H9 (cell line): Measurements from ENCODE around the gene P4HTM. TPM values are rescaled to one million over a fixed set of nuclear protein-coding genes. Genes with fewer than 3 reads are reported as not detected.

Source experiments
- DNase-seq: peaks from one replicate; pipeline ENCODE4 v3.0.0-alpha.2; 2017
- H2AFZ ChIP-seq: one replicate; pipeline ENCODE4 v1.6.1; 2013; ENCODE audit warnings: mild to moderate bottlenecking, low read length, control low read depth, moderate library complexity
- H2AK5ac ChIP-seq: 2 replicates; pipeline ENCODE4 v1.6.1; 2013; ENCODE audit warnings: low read length, control low read depth, mixed read lengths; ENCODE audit not compliant: insufficient read length
- H2BK120ac ChIP-seq: one replicate; pipeline ENCODE4 v1.6.1; 2013; ENCODE audit warnings: low read depth, mild to moderate bottlenecking, low read length, control low read depth, inconsistent platforms; ENCODE audit not compliant: poor library complexity, severe bottlenecking
- H2BK12ac ChIP-seq: 2 replicates; pipeline ENCODE4 v1.6.1; 2013; ENCODE audit warnings: low read length, control low read depth, mixed read lengths, low read depth; ENCODE audit not compliant: insufficient read length
- H2BK15ac ChIP-seq: 2 replicates; pipeline ENCODE4 v1.6.1; 2013; ENCODE audit warnings: low read depth, low read length, control low read depth
- H2BK20ac ChIP-seq: one replicate; pipeline ENCODE4 v1.6.1; 2013; ENCODE audit warnings: low read depth, mild to moderate bottlenecking, low read length, control low read depth, inconsistent platforms; ENCODE audit not compliant: poor library complexity, severe bottlenecking
- H2BK5ac ChIP-seq: 2 replicates; pipeline ENCODE4 v1.6.1; 2013; ENCODE audit warnings: low read length, control low read depth, mixed read lengths; ENCODE audit not compliant: insufficient read length
- H3K14ac ChIP-seq: 2 replicates; pipeline ENCODE4 v1.6.1; 2013; ENCODE audit warnings: low read length, control low read depth; ENCODE audit not compliant: insufficient read depth
- H3K18ac ChIP-seq: 2 replicates; pipeline ENCODE4 v1.6.1; 2013; ENCODE audit warnings: low read depth, mild to moderate bottlenecking, mixed read lengths, low read length, control low read depth; ENCODE audit not compliant: insufficient read length
- H3K23ac ChIP-seq: 2 replicates; pipeline ENCODE4 v1.6.1; 2013; ENCODE audit warnings: low read length, control low read depth, mixed read lengths, low read depth; ENCODE audit not compliant: insufficient read length
- H3K23me2 ChIP-seq: 2 replicates; pipeline ENCODE4 v1.6.1; 2013; ENCODE audit warnings: low read depth, mild to moderate bottlenecking, mixed read lengths, low read length, control low read depth; ENCODE audit not compliant: insufficient read length, poor library complexity, severe bottlenecking
- H3K27ac ChIP-seq: 2 replicates; pipeline ENCODE4 v1.5.1; 2013; ENCODE audit warnings: low read length, control low read depth, mixed read lengths, low read depth; ENCODE audit not compliant: insufficient read length
- H3K27me3 ChIP-seq: 2 replicates; pipeline ENCODE4 v1.6.1; 2013; ENCODE audit warnings: low read length, control low read depth, inconsistent platforms; ENCODE audit not compliant: insufficient read depth
- H3K4ac ChIP-seq: 2 replicates; pipeline ENCODE4 v1.6.1; 2013; ENCODE audit warnings: low read depth, mild to moderate bottlenecking, control low read depth, inconsistent platforms, low read length, moderate library complexity
- H3K4me1 ChIP-seq: 2 replicates; pipeline ENCODE4 v1.6.1; 2013; ENCODE audit warnings: low read length, control low read depth, inconsistent platforms; ENCODE audit not compliant: insufficient read depth
- H3K4me2 ChIP-seq: 2 replicates; pipeline ENCODE4 v1.6.1; 2013; ENCODE audit warnings: low read length, control low read depth, mixed read lengths; ENCODE audit not compliant: insufficient read length, insufficient read depth
- H3K56ac ChIP-seq: 2 replicates; pipeline ENCODE4 v1.6.1; 2013; ENCODE audit warnings: low read depth, mild to moderate bottlenecking, mixed read lengths, low read length, control low read depth; ENCODE audit not compliant: insufficient read length
- H3K79me1 ChIP-seq: 2 replicates; pipeline ENCODE4 v1.6.1; 2013; ENCODE audit warnings: low read depth, mild to moderate bottlenecking, moderate library complexity, low read length, control low read depth, inconsistent platforms; ENCODE audit not compliant: insufficient read depth, poor library complexity, severe bottlenecking
- H3K79me2 ChIP-seq: 2 replicates; pipeline ENCODE4 v1.6.1; 2013; ENCODE audit warnings: low read length, control low read depth, inconsistent platforms; ENCODE audit not compliant: insufficient read depth
- H3K9ac ChIP-seq: 2 replicates; pipeline ENCODE4 v1.6.1; 2013; ENCODE audit warnings: low read length, control low read depth, mixed read lengths; ENCODE audit not compliant: insufficient read length; ENCODE audit errors: extremely low read depth
- H3K9me3 ChIP-seq: one replicate; pipeline ENCODE4 v1.6.1; 2013; ENCODE audit warnings: low read depth, low read length, inconsistent platforms; ENCODE audit not compliant: control insufficient read depth
- H3T11ph ChIP-seq: one replicate; pipeline ENCODE4 v1.6.1; 2013; ENCODE audit warnings: mild to moderate bottlenecking, low read length, control low read depth, inconsistent platforms
- H4K20me1 ChIP-seq: one replicate; pipeline ENCODE4 v1.6.1; 2013; ENCODE audit not compliant: control insufficient read depth, insufficient read length, insufficient read depth
- H4K5ac ChIP-seq: 2 replicates; pipeline ENCODE4 v1.6.1; 2013; ENCODE audit warnings: low read depth, mild to moderate bottlenecking, mixed read lengths, low read length, control low read depth; ENCODE audit not compliant: insufficient read length
- H4K8ac ChIP-seq: replicated peaks from 2 replicates; pipeline ENCODE4 v1.6.1; 2013; ENCODE audit warnings: low read length, control low read depth, mixed read lengths, low read depth; ENCODE audit not compliant: insufficient read length
- H4K91ac ChIP-seq: 2 replicates; pipeline ENCODE4 v1.6.1; 2013; ENCODE audit warnings: low read depth, mild to moderate bottlenecking, moderate library complexity, mixed read lengths, low read length, control low read depth; ENCODE audit not compliant: insufficient read length
- H3K27ac Mint-ChIP-seq, 3 experiments: 2 replicates in 2 of 3; 3 replicates in 1 of 3; pipeline ENCODE4 v1.8.0; 2020 to 2021; ENCODE audit warnings: mixed read lengths in 3 of 3, mild to moderate bottlenecking in 1 of 3, moderate library complexity in 1 of 3
- H3K27me3 Mint-ChIP-seq: 2 replicates; pipeline ENCODE4 v1.8.0; 2021; ENCODE audit warnings: low read depth, mild to moderate bottlenecking, moderate library complexity, mixed read lengths
- H3K36me3 Mint-ChIP-seq, 3 experiments: 2 replicates in 2 of 3; 3 replicates in 1 of 3; pipeline ENCODE4 v1.8.0; 2020 to 2021; ENCODE audit warnings: low read depth in 3 of 3, mixed read lengths in 3 of 3; ENCODE audit not compliant: insufficient read depth in 1 of 3
- H3K4me1 Mint-ChIP-seq, 2 experiments: 2 replicates each; pipeline ENCODE4 v1.8.0; 2020; ENCODE audit warnings: mixed read lengths in 2 of 2
- H3K4me3 Mint-ChIP-seq, 2 experiments: 2 replicates in 1 of 2; 3 replicates in 1 of 2; pipeline ENCODE4 v1.8.0; 2020 to 2021; ENCODE audit warnings: mild to moderate bottlenecking in 2 of 2, mixed read lengths in 2 of 2, moderate library complexity in 1 of 2
- H3K9me3 Mint-ChIP-seq, 2 experiments: 2 replicates in 1 of 2; 3 replicates in 1 of 2; pipeline ENCODE4 v1.8.0; 2020; ENCODE audit warnings: mild to moderate bottlenecking in 2 of 2, mixed read lengths in 2 of 2, moderate library complexity in 1 of 2
- WGBS: extraction: QIAGEN DNeasy Blood & Tissue Kit; methylation state at CpG from one replicate; pipeline ENCODE4 v1.1.7; 2013; ENCODE audit warnings: missing lambda C conversion rate, low lambda C conversion rate, mixed read lengths; ENCODE audit not compliant: insufficient read length; ENCODE audit errors: extremely low coverage; 5-methylcytosine and 5-hydroxymethylcytosine counted together
- total RNA-seq: library from RNA; stranded (reverse); gene quantifications from 2 replicates; pipeline ENCODE4 v1.2.1, GENCODE V29; 2021
- TF ChIP-seq, protein P1 (sequence below): fragments of 200-600 bp; sonication (generic); conservative IDR thresholded peaks from 3 replicates; pipeline ENCODE4 v1.8.0; 2021; ENCODE audit warnings: antibody characterized with exemption, mild to moderate bottlenecking

Gene P4HTM
- total RNA-seq, 1 experiment from 2014 or later: 36.0 TPM

GRCh38 chr3:48962340-48962739, 27.7 kb upstream of the P4HTM start:
- no peak overlapping the region for H4K5ac ChIP-seq
- H3K56ac ChIP-seq: no peak overlapping the region
- TF ChIP-seq, protein P1, sequence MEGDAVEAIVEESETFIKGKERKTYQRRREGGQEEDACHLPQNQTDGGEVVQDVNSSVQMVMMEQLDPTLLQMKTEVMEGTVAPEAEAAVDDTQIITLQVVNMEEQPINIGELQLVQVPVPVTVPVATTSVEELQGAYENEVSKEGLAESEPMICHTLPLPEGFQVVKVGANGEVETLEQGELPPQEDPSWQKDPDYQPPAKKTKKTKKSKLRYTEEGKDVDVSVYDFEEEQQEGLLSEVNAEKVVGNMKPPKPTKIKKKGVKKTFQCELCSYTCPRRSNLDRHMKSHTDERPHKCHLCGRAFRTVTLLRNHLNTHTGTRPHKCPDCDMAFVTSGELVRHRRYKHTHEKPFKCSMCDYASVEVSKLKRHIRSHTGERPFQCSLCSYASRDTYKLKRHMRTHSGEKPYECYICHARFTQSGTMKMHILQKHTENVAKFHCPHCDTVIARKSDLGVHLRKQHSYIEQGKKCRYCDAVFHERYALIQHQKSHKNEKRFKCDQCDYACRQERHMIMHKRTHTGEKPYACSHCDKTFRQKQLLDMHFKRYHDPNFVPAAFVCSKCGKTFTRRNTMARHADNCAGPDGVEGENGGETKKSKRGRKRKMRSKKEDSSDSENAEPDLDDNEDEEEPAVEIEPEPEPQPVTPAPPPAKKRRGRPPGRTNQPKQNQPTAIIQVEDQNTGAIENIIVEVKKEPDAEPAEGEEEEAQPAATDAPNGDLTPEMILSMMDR: no peak
- no peak overlapping the region for H4K91ac ChIP-seq
- H3K18ac ChIP-seq: no peak overlapping the region
- H3K27me3 ChIP-seq: no peaks in the 10 kb centered on the region; the same call in 1 of the 2 replicates
- no peak overlapping the region for H2BK15ac ChIP-seq
- peaks cover 20 to 46% (median 34%) of the 10 kb centered on the region in 3 experiments; a peak in 6 of 7 replicates for H3K36me3 Mint-ChIP-seq
- no peaks in the 10 kb centered on the region for H3K9me3 ChIP-seq
- no peak overlapping the region for H3K4ac ChIP-seq
- H2BK5ac ChIP-seq: no peak overlapping the region
- H3K27ac ChIP-seq: no peak overlapping the region
- H3T11ph ChIP-seq: no peak overlapping the region
- peaks cover 18% of the 10 kb centered on the region in 2 experiments for H3K4me1 Mint-ChIP-seq
- H3K27me3 Mint-ChIP-seq: no peaks in the 10 kb centered on the region
- no peaks in the 10 kb centered on the region for H3K79me1 ChIP-seq
- no peak overlapping the region for H2AFZ ChIP-seq
- no CpG with 5 or more reads among the region's 2 CpGs for WGBS
- no peak overlapping the region for H2BK20ac ChIP-seq
- no peak overlapping the region for H2AK5ac ChIP-seq
- no peaks in the 10 kb centered on the region for H3K79me2 ChIP-seq
- H3K4me2 ChIP-seq: no peak overlapping the region
- H3K14ac ChIP-seq: no peak overlapping the region
- no peaks in the 10 kb centered on the region for H3K23me2 ChIP-seq
- H4K8ac ChIP-seq: no peak overlapping the region
- no peak for DNase-seq
- no peaks in the 10 kb centered on the region; a peak in 1 of 5 replicates for H3K9me3 Mint-ChIP-seq
- no peak overlapping the region for H2BK12ac ChIP-seq
- H3K27ac Mint-ChIP-seq: peak overlapping the region; percentile 14 to 85 (median 83)
- peak overlapping the region in 1 of 2 experiments; percentile 52; a peak in 1 of 5 replicates for H3K4me3 Mint-ChIP-seq
- H2BK120ac ChIP-seq: no peak overlapping the region
- H3K23ac ChIP-seq: no peak overlapping the region
- no peak overlapping the region for H3K9ac ChIP-seq
- peaks cover 8% of the 10 kb centered on the region; the same call in 1 of the 2 replicates for H3K4me1 ChIP-seq
- no peaks in the 10 kb centered on the region for H4K20me1 ChIP-seq
